Left ventricle myocardium inferior (tissue), 1 donor: ENCODE data around the gene PLCH1. TPM values are rescaled to one million over a fixed set of nuclear protein-coding genes. Genes with fewer than 3 reads are reported as not detected.

Source experiments
- DNase-seq: peaks from one replicate; pipeline ENCODE4 v3.0.0-alpha.2; 2020
- H3K27ac ChIP-seq: fragments of 200-600 bp; replicated peaks from 2 replicates; pipeline ENCODE4 v1.8.0; 2021
- H3K27me3 ChIP-seq: fragments of 200-600 bp; 2 replicates; pipeline ENCODE4 v1.8.0; 2021; ENCODE audit warnings: low read depth
- H3K36me3 ChIP-seq: fragments of 200-600 bp; 2 replicates; pipeline ENCODE4 v1.8.0; 2021
- H3K4me1 ChIP-seq: fragments of 200-600 bp; 2 replicates; pipeline ENCODE4 v1.8.0; 2021
- H3K4me3 ChIP-seq: fragments of 200-600 bp; 2 replicates; pipeline ENCODE4 v1.8.0; 2021; ENCODE audit warnings: mild to moderate bottlenecking, moderate library complexity
- H3K9me3 ChIP-seq: fragments of 200-600 bp; replicated peaks from 2 replicates; pipeline ENCODE4 v1.8.0; 2021
- CTCF ChIP-seq: fragments of 200-600 bp; IDR thresholded peaks from 2 replicates; pipeline ENCODE4 v1.8.0; 2021; ENCODE audit warnings: antibody characterized with exemption, mild to moderate bottlenecking, borderline replicate concordance
- intact Hi-C: fragments of 100-400 bp; cut with micrococcal nuclease; formaldehyde crosslinking; loops from one replicate; pipeline ENCODE4 v1.11.0; 2022
- long read RNA-seq: library from polyadenylated mRNA; unstranded; transcript quantifications from one replicate; pipeline ENCODE4 v2.0.0, GENCODE V29; 2021
- total RNA-seq: library from RNA; stranded (reverse); fragmentation: NEBNext Ultra II Directional; extraction: Animal tissue kit (Norgen Biotek cat#: 25700); gene quantifications from one replicate; pipeline ENCODE4 v1.2.1, GENCODE V29; 2021
- donor health status: DM: no; HTN: yes; CAD: no; lungs with severe emphysema.

Gene PLCH1
- total RNA-seq = 0.85 TPM
- long read RNA-seq = 0 reads

- Histone ChIP-seq H3K27me3 (peaks cover 50% of the 10 kb centered on the region), H3K4me3 (peak within 1 kb of the TSS; percentile 72), H3K4me1 (peaks cover 31% of the 10 kb centered on the region), H3K9me3 (no peaks in the 10 kb centered on the region), H3K27ac (no peak within 1 kb of the TSS), H3K36me3 (no peaks in the 10 kb centered on the region)
- TF ChIP-seq CTCF = no peak
- peak; percentile 55 for DNase-seq
- intact Hi-C loops = no loop called here
Measured at GRCh38 chr3:155744626-155745324, at the start of gene PLCH1. TSS of gene PLCH1 (minus strand) at chr3:155745071. CDS start at chr3:155704224, 40,847 bp downstream.

- no peak for DNase-seq
- Histone ChIP-seq H3K36me3 (peaks cover 30% of the 10 kb centered on the region), H3K4me3 (no peak overlapping the region), H3K27ac (no peak overlapping the region), H3K27me3 (no peaks in the 10 kb centered on the region), H3K9me3 (peaks cover 11% of the 10 kb centered on the region), H3K4me1 (no peaks in the 10 kb centered on the region)
- no peak for TF ChIP-seq CTCF
- intact Hi-C loops = no loop called here
Measured at GRCh38 chr3:155792532-155792931, 47.7 kb upstream of the PLCH1 start.

- peaks cover 22% of the 10 kb centered on the region for H3K36me3 ChIP-seq
- no peaks in the 10 kb centered on the region for H3K4me1 ChIP-seq
- H3K4me3 ChIP-seq = no peak overlapping the region
- H3K27ac ChIP-seq = no peak overlapping the region
- intact Hi-C loops = no loop called here
- no peaks in the 10 kb centered on the region for H3K27me3 ChIP-seq
- peaks cover 11% of the 10 kb centered on the region for H3K9me3 ChIP-seq
- no peak for DNase-seq
- TF ChIP-seq CTCF = no peak
Measured at GRCh38 chr3:155791190-155791589, 46.3 kb upstream of the PLCH1 start.

GRCh38 chr3:155790272-155790925, 45.5 kb upstream of the PLCH1 start:
- H3K9me3 ChIP-seq = peaks cover 11% of the 10 kb centered on the region
- intact Hi-C loops = no loop called here
- H3K36me3 ChIP-seq = peaks cover 22% of the 10 kb centered on the region
- no peaks in the 10 kb centered on the region for H3K27me3 ChIP-seq
- DNase-seq = no peak
- H3K27ac ChIP-seq = no peak overlapping the region
- no peak overlapping the region for H3K4me3 ChIP-seq
- TF ChIP-seq CTCF = no peak
- no peaks in the 10 kb centered on the region for H3K4me1 ChIP-seq

GRCh38 chr3:155785662-155786295, 40.9 kb upstream of the PLCH1 start:
- no peak for DNase-seq
- intact Hi-C loops = no loop called here
- Histone ChIP-seq H3K36me3 (peaks cover 30% of the 10 kb centered on the region), H3K9me3 (peaks cover 26% of the 10 kb centered on the region), H3K27ac (no peak overlapping the region), H3K27me3 (no peaks in the 10 kb centered on the region), H3K4me1 (no peaks in the 10 kb centered on the region), H3K4me3 (no peak overlapping the region)
- no peak for TF ChIP-seq CTCF
